HG03442 (cell line): ENCODE data around the gene SRRM2.

Source experiments
- ATAC-seq: cut with Tn5 transposase; IDR thresholded peaks from one replicate; pipeline ENCODE4 v1.9.1; 2021; ENCODE audit warnings: mild to moderate bottlenecking, moderate library complexity; ENCODE audit not compliant: unreplicated experiment

Gene SRRM2

DNA sequence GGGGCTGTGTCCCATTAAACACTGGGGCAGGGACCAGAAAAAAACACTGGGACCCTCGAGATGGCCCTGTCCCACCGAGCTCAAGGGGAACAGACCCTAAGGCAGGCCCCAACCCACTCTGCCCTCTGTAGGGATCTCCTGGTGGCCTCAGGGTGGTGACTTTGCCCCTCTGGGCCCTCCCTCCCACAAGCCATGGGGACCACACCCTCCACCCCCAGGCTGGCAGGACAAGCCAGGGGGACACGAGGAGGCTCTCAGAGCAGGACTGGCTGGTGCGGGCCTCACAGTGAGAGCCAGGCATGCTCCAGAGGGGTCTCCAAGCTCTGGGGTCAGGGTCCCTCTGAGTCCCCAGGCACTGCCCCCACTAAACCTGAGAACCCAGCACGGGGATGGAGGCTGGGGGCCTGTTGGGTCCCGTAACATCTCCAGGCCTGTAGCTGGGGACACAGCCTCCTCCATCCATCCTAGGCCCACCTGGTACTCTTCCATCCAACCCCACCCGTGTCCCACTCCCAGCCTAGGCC lies 14.5 kb upstream of the SRRM2 start:
- ATAC-seq: no peak

DNA sequence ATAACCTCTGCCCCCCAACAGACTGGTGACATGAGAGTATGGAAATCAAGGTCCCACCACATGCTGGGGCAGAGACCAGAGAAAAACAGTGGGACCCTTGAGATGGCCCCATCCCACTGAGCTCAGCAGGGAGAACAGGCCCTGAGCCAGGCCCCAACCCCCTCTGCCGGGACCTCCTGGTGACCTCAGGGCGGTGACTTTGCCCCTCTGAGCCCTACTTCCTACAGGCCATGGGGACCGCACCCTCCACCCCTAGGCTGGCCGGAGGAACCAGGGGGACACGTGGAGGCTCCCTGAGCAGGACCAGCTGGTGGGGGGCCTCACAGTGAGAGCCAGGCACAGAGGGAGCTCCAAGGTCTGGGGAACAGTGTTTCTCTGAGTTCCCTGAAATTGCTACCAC lies 13.8 kb upstream of the SRRM2 start:
- ATAC-seq: no peak

DNA sequence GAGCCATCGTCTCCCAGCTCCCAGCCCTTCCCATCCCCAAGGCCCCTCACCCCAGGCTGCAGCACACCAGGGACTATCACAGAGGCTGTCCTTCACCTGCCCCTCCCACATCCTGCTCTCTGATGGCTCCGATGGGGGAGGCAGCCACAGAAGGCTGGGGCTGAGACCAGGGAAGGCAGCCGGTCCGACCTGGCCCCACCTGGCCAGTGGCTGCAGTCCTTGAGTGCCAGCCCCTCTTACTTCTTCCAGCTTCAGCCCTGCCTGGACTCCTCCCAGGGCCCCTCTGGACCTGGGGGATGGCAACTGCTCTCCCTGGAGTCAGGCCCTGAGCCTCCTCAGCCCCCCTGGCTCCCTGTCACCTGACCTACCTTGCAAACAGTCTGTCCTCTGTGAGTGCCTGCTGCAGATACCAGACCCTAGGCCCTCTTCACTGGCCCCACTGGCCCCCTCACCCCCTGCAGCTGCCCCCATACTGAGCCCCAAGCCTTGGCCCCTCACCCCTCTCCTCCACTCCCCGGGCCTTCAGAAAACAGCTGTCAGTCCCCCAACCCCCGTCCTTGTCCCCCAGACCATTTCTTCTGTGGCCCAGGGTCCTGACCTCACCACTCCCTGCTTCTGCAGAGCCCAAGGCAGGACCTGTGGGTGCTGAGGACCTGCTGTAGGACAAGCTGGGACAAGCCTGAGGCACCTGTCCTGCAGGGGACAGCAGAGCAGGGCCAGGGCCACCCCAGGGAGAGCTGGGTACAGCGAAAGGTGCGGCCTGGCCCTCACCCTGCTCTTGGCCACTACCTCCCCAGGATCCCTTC lies 12.6 kb upstream of the SRRM2 start:
- ATAC-seq: no peak

DNA sequence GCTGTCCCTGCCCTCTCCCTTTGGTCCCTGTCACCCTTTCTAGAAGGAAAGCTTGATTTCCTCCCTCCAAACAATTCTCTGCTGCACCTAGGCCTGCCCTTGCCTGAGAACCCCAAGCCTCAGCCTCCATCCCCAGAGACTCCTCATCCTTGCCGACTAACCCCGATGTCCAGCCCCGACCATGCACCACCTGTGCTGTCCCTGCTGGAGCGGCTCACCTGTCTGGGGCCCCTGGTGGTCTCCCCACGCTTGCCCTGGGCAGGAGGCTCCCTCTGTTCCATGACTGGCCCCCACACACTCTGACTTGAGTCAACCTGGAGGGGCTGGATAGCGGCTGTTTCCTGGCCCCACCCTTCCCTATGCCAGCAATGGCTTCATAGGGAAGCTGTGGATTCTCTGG lies 12.0 kb upstream of the SRRM2 start:
- no peak for ATAC-seq

DNA sequence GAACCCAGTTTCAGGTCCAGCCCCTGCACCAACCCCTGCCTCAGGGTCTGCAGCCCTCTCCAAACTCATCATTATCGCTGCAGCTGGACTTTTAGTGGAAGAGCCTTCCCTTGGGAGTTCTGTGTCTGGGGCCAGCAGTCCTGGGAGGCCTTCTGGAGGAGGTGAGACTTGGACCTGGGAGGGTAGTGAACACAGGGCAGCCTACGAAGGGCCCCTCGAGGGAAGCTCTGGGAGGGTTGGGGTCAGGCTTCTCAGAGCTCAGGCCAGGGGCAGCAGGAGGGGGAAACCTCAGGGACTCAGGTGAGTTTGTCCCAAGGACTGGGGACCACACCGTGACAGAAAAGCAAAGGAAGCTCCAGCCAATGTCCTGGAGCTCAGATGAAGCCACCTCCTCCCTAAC lies 11.3 kb upstream of the SRRM2 start:
- ATAC-seq: no peak

DNA sequence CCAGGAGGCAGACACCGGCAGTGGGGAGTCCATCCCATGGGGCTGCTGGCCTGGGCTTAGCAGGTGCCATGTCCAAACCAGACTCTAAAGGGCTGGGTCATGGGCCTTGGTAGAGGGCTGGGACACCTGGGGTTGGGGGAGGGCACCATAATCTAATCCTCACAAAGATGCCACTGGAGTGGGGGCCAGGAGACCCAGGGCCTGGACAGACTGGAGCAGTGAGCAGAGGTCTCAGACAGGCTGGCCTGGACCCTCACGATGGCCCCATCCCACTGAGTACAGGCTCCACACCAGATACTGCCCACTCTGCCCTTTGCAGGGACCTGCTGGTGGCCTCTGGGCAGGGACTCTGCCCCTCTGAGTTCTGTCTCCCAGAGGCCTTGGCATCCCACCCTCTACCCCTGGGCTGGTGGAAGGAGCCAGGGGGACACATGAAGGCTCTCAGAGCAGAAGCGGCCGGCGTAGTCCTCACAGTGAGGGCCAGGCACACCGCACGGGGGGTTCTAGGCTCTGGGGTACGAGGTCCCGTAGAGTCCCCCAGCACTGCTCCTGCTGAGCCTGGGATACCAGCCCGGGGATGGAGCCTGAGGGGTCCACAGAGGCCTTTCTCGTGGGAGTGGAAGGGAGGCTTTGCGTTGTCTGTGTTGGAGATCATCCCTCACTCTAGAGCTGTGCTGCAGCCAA lies 10.0 kb upstream of the SRRM2 start:
- ATAC-seq: no peak

DNA sequence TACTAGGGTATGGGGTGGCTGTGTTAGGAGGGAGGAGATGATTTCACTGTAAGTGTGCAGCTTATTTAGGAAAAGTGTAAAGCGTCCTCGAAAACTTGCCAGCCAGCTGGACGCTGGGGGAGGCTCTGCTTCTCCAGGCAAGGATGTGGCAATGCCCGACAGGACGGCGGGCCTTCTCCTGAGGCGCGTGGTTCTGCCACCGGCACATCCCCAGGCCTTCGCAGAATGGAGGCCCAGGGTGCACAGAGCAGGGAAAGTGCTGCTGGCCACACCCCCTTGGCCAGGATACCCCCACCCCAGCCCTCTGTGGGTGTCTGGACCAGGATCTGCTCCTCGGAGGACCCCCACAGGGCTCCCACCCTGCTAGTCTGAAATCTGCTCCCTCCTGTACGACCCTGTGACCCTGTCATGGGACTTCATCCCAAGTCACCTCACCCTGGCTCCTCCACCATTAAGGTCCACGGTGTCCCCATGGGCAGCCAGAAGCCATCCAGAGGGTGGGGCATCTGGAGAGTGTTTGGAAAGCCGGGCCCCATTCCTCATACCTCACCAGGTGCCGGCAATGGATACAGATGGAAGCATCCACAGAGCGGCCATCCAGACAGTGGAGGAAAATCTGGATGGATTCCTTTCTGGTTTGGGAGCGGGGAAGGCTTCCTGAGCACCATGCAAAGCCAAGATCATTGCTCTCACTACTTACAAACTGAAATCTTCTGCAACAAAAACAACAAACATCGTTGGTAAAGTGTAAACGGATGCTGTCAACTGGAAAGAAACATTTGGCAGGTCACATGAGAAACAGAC lies 9.2 kb upstream of the SRRM2 start:
- no peak for ATAC-seq

DNA sequence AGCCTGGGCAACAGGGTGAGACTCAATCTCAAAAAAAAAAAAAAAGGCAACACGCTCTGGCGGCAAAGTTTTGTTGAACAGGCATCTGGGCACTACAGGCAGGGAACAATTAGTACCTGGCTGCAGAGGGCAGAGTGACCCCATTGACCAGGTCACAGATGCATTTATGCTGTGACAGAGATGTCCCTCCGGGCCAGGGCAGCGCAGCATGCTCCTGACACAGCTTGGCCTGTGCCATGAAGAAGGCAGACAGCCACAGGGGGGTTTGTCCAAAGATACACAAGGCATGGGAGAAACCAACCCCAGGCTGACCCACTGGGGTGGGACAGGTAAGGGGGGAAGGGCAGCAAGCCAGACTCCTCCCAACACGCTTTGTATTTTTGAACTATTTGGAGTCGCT lies 7.7 kb upstream of the SRRM2 start:
- no peak for ATAC-seq

DNA sequence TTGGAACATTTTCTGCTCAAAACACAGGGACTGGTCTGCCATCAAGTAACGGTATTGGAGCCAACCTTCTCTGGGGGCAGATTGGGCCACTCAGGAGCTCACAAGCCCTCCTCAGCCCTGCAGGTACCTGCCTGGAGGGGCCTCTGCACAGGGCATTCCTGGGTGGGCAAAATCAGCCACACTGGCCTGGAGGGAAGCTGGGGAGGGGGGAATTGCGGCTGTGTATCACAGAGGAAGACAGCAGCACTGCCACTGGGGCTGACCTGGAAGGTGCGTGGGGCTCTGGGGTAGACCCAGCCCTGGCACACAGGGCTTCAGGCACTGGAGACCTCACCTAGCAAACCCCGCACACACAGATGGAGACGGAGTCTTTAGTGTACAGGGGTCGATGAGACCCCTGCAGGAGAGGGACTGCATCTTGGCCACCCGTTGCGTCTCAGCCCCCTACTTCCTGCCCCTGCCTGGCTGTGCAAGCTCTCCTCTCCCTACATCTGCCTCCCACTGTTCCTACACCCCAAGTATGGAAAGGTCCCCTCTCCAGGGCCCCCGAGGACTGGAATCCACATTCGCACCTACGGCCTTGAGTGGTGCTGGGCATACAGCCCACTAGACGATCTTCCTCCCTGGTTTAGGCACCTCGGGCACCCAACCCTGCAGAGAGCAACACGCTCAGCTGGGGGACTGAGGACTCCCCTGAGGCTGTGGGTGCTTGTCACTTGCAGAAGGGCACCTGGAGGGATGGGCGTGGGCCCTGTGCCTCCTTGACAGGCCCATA lies 7.1 kb upstream of the SRRM2 start:
- ATAC-seq: no peak

DNA sequence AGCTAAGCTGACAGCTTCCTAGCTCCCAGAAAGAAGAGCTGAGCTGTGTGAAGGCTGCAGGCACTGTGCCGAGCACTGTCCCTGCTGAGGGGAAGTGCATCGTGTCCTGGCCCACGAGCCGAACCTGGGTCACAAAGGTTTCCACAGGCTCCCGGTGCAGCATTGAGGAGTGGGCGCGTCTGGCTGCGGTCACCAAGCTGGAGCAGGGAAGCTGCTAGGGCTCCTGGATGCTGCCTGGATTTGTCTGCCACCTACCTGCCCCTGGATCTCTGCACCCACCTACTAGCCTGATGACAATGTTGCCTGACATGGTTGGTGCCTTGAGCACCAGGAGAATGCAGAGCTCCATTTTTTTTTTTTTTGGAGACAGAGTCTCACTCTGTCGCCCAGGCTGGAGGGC lies 6.5 kb upstream of the SRRM2 start:
- no peak for ATAC-seq

DNA sequence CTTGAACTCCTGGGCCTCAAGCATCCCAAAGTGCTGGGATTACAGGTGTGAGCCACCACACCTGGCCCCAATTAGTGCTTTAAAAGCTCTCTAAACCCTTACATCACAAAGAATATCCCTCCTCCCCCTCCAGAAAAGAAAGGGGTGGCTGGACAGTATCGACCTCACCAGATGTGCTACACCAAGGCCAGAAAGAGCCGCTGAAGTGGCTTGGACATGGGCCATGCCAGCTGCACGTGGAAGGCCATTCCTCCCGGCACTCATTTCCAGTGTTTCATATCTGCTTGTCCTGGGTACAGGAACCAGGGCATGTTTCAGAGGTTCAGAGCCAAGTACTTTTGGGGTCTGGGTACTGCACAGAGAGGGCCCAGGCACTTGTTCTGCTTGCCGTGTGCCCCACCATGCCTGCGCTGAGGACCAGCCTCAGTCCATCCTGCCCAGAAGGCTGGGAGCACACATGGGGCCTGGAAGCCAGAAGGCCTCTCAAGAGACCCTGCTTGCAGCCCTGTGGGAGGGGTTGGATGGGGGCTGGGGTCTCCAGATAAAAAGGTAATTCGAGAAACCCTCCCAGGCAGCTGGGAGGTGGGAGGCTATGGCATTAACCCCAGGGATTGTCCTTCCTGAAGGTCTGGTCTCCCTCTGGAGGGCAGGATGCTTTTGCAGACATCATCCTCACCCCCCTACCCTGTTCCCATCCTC lies 3.5 kb upstream of the SRRM2 start:
- no peak for ATAC-seq

DNA sequence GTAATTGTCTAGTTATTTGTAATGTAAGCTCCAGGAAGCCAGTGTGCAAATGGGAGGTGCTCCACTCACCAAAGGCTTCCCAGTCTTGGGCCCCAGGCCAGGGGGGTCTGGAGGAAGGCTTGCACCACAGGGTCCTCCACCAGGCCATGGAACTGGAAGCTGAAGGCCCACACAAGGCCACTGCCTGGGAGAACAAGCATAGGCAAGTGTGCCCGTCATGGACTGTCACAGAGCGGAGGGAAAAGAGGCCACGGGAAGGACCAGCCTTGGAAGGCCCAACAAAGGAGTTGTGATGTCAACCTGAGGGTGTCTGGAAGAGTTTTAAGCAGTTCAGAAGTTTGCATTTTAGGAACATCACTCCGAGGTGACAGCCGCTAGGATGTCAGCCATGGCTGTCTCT lies 3.0 kb upstream of the SRRM2 start:
- ATAC-seq: no peak

DNA sequence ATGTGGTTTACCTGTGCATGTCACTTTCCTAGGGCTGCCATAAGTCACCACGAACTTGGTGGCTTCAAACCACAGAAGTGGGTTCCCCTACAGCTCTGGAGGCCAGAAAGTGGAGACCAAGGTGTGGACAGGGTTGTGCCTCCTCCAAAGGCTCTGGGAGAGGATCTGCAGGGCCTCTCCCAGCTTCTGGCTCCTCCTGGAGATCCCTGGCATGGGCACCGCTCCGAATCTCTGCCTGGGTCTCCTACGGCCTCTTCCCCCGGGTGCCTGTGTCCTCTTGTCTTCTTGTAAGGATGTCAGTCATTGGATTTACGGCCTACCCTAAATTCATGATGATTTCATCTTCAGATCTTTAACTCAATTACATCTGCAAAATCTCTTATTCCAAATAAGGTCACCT lies 2.5 kb upstream of the SRRM2 start:
- no peak for ATAC-seq

DNA sequence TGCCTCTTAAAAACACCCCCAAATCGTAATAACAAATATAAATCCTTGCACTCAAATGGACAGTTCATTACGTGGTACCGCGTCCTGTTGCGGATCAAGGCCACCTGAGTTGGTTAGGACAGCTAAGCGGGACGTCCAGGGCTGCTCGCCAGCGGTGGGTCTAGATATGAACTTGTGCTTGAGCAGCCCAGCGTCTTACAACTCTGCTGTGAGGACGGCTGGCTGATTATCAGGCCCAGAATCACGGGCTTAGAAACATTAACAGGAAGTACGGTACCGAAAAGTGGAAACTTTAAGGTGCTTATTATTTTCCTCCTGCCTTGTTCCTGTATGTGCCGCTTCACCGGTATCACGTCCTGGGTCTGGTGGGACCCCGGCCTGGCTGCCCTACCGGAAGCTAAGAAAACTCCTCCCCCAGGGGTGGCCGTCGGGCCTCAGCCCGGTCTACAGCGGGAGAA lies 832 bp upstream of the SRRM2 start:
- ATAC-seq: no peak

DNA sequence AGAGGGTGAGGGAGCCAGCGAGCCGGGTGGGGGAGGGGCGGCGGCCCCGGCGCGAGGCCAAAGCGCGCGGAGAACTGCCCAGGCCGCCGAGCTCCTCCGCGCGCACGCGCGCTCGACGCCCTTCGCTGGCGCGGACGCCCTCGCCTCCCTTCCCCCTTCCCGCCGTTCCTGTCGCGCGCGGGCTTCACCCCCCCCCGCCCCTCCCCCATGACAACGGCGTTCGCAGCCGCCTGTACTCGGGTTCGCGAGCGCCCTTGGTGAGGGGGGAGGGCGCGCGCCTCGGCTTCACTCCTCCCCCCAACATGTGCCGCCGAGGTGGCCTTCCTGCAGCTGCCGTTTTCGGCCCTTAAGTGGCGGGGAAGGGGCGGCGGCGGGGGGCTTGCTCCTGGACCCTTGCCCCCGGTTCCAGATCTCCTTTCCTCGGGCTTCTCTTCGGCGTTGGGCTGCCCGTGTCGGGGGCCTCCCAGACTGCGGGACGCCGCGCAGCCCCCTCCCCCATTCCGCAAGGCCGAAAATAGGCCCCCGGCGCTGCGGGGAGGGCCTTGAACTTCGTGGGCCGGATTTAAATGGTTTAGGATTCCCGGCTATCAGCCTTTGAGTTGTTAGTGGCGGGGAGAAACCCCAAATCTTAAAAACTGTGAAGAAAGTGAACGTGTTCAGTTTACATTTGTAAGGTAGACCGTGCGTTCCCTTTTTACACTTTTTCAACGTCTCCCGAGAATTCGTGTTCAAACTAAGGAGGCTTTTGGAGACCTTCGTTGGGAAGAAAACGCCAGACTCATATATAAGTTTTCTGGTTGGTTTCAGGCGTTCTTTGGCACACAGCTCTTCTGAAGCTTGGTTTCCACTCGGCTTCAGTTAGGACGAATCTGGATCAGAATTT lies 653 bp downstream of the SRRM2 start:
- peak; percentile 34 for ATAC-seq

DNA sequence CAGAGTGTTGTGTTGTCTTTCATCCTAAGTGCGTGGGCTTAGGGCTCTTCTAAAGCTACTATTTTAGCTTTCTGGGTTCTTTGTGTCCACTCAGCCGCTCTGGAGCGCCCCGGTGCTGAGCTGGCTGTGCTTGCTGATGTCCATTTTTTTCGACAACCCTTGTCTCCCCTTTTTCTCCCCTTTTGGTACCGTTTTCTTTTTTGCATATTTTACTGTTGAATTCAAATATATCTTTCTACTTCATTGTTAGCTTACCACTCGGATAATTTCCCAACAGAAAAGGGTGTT lies 1.2 kb downstream of the SRRM2 start:
- ATAC-seq: no peak

DNA sequence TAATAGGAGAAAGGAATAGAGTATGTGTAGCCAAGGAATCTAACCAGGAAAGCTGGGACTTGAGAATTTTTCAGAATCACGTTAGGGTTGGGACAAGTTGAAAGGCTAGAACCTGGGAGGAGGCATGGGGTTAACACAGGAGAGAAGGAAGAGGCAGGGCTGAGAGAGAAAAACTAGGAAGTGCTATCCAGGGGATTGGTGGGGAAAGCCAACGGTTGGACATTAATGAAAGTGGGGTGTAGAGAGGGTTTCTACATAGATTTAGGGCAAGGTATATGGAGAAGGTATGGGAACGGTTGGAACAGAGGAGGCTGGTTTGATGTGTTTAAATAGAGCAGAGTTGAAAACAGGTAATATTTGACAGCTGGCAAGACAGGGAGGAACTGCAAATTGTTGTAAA lies 2.7 kb downstream of the SRRM2 start:
- ATAC-seq: no peak

DNA sequence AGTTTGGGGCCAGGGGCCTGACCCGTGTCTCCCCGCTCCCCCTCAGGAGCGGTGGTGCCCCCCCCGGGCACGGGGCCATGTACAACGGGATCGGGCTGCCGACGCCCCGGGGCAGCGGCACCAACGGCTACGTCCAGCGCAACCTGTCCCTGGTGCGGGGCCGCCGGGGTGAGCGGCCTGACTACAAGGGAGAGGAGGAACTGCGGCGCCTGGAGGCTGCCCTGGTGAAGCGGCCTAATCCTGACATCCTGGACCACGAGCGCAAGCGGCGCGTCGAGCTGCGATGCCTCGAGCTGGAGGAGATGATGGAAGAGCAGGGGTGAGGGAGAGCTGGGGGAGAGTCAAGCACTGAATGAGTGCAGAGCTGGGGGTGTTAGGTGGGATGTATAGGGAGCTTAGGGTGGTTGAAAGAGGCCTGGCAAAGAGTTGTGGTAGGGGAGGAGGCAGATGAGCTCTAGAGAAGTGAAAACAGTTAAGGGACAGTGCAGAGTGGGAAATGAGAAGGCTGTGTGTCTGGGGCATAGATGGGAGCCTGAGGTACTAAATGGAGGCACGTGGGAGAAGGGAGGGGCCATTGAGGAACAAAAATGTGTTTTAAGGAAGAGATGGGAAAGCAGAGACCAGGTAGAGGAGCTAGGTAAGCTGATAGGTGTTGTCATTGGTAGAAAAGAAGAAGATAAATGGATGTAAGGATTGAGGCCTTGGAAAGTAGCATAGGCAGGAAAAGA lies 4.0 kb downstream of the SRRM2 start:
- no peak for ATAC-seq

DNA sequence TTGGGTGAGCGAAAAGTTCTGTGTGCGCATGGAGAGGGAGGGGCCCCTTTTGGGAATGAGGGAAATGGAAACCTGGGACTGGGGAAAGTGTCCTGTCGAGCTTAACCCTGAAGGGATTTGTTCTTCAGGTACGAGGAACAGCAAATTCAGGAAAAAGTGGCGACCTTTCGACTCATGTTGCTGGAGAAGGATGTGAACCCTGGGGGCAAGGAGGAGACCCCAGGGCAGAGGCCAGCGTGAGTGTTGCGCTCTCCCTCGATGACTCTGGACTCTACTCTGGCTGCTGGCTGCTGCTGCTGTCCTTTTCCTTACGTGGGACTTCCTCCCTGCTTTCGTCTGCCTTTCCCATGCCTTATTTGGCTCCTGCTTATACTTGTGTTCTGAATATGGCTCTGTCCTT lies 4.9 kb downstream of the SRRM2 start:
- no peak for ATAC-seq
